ENCODE data around the gene CNTNAP2. TPM values are rescaled to one million over a fixed set of nuclear protein-coding genes. Genes with fewer than 3 reads are reported as not detected.

CNTNAP2 gene
- total and polyA plus RNA-seq, 2 of the 13 experiments (the other 11 are each of a cell fraction or from before 2014, with no cell fraction given): 0.40 to 0.42 TPM

GRCh38 chr7:148191391-148192065 lies 2074.9 kb downstream of the CNTNAP2 start:
- H3K4me1 ChIP-seq (ENCODE audit: insufficient read depth, low read length): no peaks in the 10 kb centered on the region
- H3K36me3 ChIP-seq (replicated peaks in 1 of 2; ENCODE audit: control insufficient read depth in 1 of 2, insufficient read depth in 2 of 2, low read length in 2 of 2): no peaks in the 10 kb centered on the region
- ATAC-seq (no peak), DNase-seq (ENCODE audit: low spot score) (no peak), FAIRE-seq (no peak)
- no TSS peak for BruUV-seq (replicated peaks)
- H2AFZ ChIP-seq (ENCODE audit: low read length): no peak overlapping the region
- no peaks in the 10 kb centered on the region for H3K9me3 ChIP-seq (ENCODE audit: low read length)
- H3K27me3 ChIP-seq (ENCODE audit: control insufficient read depth in 1 of 2, insufficient read depth in 2 of 2, low read length in 2 of 2): no peaks in the 10 kb centered on the region
- 0% methylated on average over 1 of the region's 1 CpG for WGBS (ENCODE audit: low lambda C conversion rate)
- no peak overlapping the region for H3K27ac ChIP-seq (ENCODE audit: extremely low read length, insufficient read depth, low read length)
- no peak overlapping the region for H3K4me2 ChIP-seq (ENCODE audit: low read depth, low read length)
- no peak overlapping the region for H3K9ac ChIP-seq (ENCODE audit: insufficient read depth, low read depth, low read length)
- no peaks in the 10 kb centered on the region for H3K79me2 ChIP-seq (ENCODE audit: insufficient read depth, low read length)
- H4K20me1 ChIP-seq (ENCODE audit: insufficient read depth, low read length): no peaks in the 10 kb centered on the region
- CTCF ChIA-PET (ENCODE audit: low intra/inter-chr PET ratio, low total read pairs): no interaction called here
- intact Hi-C loops (cut with micrococcal nuclease; ENCODE audit: unreplicated experiment): no loop called here
- in situ Hi-C loops (cut with HindIII; ENCODE audit: extremely low pct_ligation_motif_present, low pct_unique_long_range_greater_than_20kb): no loop called here
- no peak for TF ChIP-seq ATF7 (IDR thresholded peaks at IDR 0.05)
- TF ChIP-seq ATF7 (CRISPR knock-in tag; IDR thresholded peaks at IDR 0.05): no peak
- TF ChIP-seq KLF9 (CRISPR knock-in tag; IDR thresholded peaks at IDR 0.05; ENCODE audit: low read depth): no peak
- no peak for TF ChIP-seq ZNF260 (CRISPR knock-in tag; IDR thresholded peaks at IDR 0.05; ENCODE audit: borderline replicate concordance, low read depth)
- no peak for TF ChIP-seq BATF2 (CRISPR knock-in tag; IDR thresholded peaks at IDR 0.05)
- peak; percentile 45 to 58; a peak in 3 of 4 replicates for TF ChIP-seq MAFK (conservative IDR thresholded peaks at IDR 0.05 in 1 of 2, IDR thresholded peaks at IDR 0.05 in 1 of 2; ENCODE audit: low read length in 2 of 2)
- no peak for TF ChIP-seq RCOR2 (CRISPR knock-in tag; IDR thresholded peaks at IDR 0.05)
- TF ChIP-seq MAFF (IDR thresholded peaks at IDR 0.05; ENCODE audit: low read depth, low read length): peak; percentile 52; the same call in 1 of the 2 replicates
- POLR2A ChIA-PET: no interaction called here
- no peak overlapping the region for H3K4me3 ChIP-seq (replicated peaks in 1 of 3; ENCODE audit: insufficient read depth in 1 of 3, low read depth in 2 of 3, low read length in 3 of 3)

- Histone ChIP-seq H2AFZ (ENCODE audit: low read length) (no peak overlapping the region), H3K36me3 (replicated peaks in 1 of 2; ENCODE audit: control insufficient read depth in 1 of 2, insufficient read depth in 2 of 2, low read length in 2 of 2) (no peaks in the 10 kb centered on the region), H3K9ac (ENCODE audit: insufficient read depth, low read depth, low read length) (no peak overlapping the region), H3K27me3 (ENCODE audit: control insufficient read depth in 1 of 2, insufficient read depth in 2 of 2, low read length in 2 of 2) (no peaks in the 10 kb centered on the region), H3K4me2 (ENCODE audit: low read depth, low read length) (no peak overlapping the region), H3K9me3 (ENCODE audit: low read length) (no peaks in the 10 kb centered on the region), H3K79me2 (ENCODE audit: insufficient read depth, low read length) (no peaks in the 10 kb centered on the region), H3K4me3 (replicated peaks in 1 of 3; ENCODE audit: insufficient read depth in 1 of 3, low read depth in 2 of 3, low read length in 3 of 3) (no peak overlapping the region), H3K4me1 (ENCODE audit: insufficient read depth, low read length) (no peaks in the 10 kb centered on the region), H4K20me1 (ENCODE audit: insufficient read depth, low read length) (no peaks in the 10 kb centered on the region), H3K27ac (ENCODE audit: extremely low read length, insufficient read depth, low read length) (no peak overlapping the region)
- intact Hi-C loops (cut with micrococcal nuclease; ENCODE audit: unreplicated experiment): no loop called here
- POLR2A ChIA-PET: no interaction called here
- ATAC-seq: no peak
- FAIRE-seq: no peak
- no peak for DNase-seq (ENCODE audit: low spot score)
- CTCF ChIA-PET (ENCODE audit: low intra/inter-chr PET ratio, low total read pairs): no interaction called here
- BruUV-seq (replicated peaks): no TSS peak
- in situ Hi-C loops (cut with HindIII; ENCODE audit: extremely low pct_ligation_motif_present, low pct_unique_long_range_greater_than_20kb): no loop called here
- WGBS (ENCODE audit: low lambda C conversion rate): 10% methylated on average over 5 of the region's 5 CpGs
- TF ChIP-seq ZNF318 (CRISPR knock-in tag; IDR thresholded peaks at IDR 0.05): no peak
- TF ChIP-seq ZNF737 (CRISPR knock-in tag; IDR thresholded peaks at IDR 0.05; ENCODE audit: borderline replicate concordance): no peak
These were observed 2075.9 kb downstream of the CNTNAP2 start for GRCh38 chr7:148192491-148192890.
